Measurements from ENCODE around the gene GSTM1. TPM values are rescaled to one million over a fixed set of nuclear protein-coding genes. Genes with fewer than 3 reads are reported as not detected.
A peak's percentile ranks its signal among the peaks of the same experiment; 100 is the strongest.

The GSTM1 gene
- total and polyA plus RNA-seq, 4 donors: 0.10 to 36.9 TPM; not detected in 2

GRCh38 chr1:109644670-109645069 lies 42.9 kb upstream of the GSTM1 start:
- WGBS, 2 donors: 60% methylated on average over 10 of the region's 10 CpGs; no CpG with 5 or more reads in 1 of the 2 donors
- Histone ChIP-seq H3K4me1 (ENCODE audit: control insufficient read depth in 5 of 5, insufficient read depth in 5 of 5, low read length in 5 of 5) (peaks cover 0 to 9% (median 3%) of the 10 kb centered on the region in 5 donors), H3K9me3 (ENCODE audit: control insufficient read depth in 4 of 4, insufficient read depth in 3 of 4, low read length in 3 of 4) (no peaks in the 10 kb centered on the region), H3K27ac (ENCODE audit: low read depth in 1 of 2, low read length in 1 of 2) (no peak overlapping the region), H3K9ac (ENCODE audit: insufficient read depth in 1 of 2, low read length in 2 of 2) (no peak overlapping the region), H3K4me3 (no peak overlapping the region), H3K27me3 (ENCODE audit: control insufficient read depth in 3 of 3, insufficient read depth in 3 of 3, low read length in 2 of 3) (no peaks in the 10 kb centered on the region), H3K36me3 (ENCODE audit: control insufficient read depth in 4 of 4, insufficient read depth in 4 of 4, low read length in 4 of 4) (no peaks in the 10 kb centered on the region)
- ATAC-seq (ENCODE audit: insufficient read depth, low FRiP score) (no peak), DNase-seq (peak in 2 of 3 donors; percentile 83 to 84)
- TF ChIP-seq, protein P1, sequence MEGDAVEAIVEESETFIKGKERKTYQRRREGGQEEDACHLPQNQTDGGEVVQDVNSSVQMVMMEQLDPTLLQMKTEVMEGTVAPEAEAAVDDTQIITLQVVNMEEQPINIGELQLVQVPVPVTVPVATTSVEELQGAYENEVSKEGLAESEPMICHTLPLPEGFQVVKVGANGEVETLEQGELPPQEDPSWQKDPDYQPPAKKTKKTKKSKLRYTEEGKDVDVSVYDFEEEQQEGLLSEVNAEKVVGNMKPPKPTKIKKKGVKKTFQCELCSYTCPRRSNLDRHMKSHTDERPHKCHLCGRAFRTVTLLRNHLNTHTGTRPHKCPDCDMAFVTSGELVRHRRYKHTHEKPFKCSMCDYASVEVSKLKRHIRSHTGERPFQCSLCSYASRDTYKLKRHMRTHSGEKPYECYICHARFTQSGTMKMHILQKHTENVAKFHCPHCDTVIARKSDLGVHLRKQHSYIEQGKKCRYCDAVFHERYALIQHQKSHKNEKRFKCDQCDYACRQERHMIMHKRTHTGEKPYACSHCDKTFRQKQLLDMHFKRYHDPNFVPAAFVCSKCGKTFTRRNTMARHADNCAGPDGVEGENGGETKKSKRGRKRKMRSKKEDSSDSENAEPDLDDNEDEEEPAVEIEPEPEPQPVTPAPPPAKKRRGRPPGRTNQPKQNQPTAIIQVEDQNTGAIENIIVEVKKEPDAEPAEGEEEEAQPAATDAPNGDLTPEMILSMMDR (IDR thresholded peaks at IDR 0.05; ENCODE audit: control extremely low read depth, extremely low read depth): no peak

DNA sequence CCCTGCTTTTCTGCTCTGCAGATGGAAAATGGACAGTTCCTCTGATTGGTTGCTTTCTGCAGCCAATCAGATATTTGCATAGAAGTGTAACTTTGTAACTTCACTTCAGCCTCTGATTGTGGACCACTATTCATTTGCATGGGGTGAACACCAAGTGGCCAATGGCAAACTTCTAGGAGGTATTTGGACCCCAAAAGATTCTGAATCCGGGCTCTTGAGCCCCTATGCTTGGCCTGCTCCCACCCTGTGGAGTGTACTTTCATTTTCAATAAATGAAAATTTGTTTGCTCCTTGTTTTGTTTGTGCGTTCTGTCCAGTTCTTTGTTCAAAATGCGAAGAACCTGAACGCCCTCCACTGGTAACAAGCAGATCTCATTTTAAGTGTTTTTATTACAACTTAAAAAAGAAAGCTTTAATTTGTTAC lies 38.1 kb upstream of the GSTM1 start:
- ATAC-seq (ENCODE audit: insufficient read depth, low FRiP score) (no peak), DNase-seq (peak in 2 of 3 donors; percentile 59 to 71)
- TF ChIP-seq, protein P1 (IDR thresholded peaks at IDR 0.05; ENCODE audit: control extremely low read depth, extremely low read depth): no peak
- H3K27me3 ChIP-seq (ENCODE audit: control insufficient read depth in 3 of 3, insufficient read depth in 3 of 3, low read length in 2 of 3): no peaks in the 10 kb centered on the region
- H3K9ac ChIP-seq (ENCODE audit: insufficient read depth in 1 of 2, low read length in 2 of 2): no peak overlapping the region
- H3K4me1 ChIP-seq (ENCODE audit: control insufficient read depth in 5 of 5, insufficient read depth in 5 of 5, low read length in 5 of 5): peaks cover 0 to 8% (median 0%) of the 10 kb centered on the region in 5 donors
- no peaks in the 10 kb centered on the region for H3K9me3 ChIP-seq (ENCODE audit: control insufficient read depth in 4 of 4, insufficient read depth in 3 of 4, low read length in 3 of 4)
- H3K4me3 ChIP-seq: no peak overlapping the region
- no peak overlapping the region for H3K27ac ChIP-seq (ENCODE audit: low read depth in 1 of 2, low read length in 1 of 2)
- no peaks in the 10 kb centered on the region for H3K36me3 ChIP-seq (ENCODE audit: control insufficient read depth in 4 of 4, insufficient read depth in 4 of 4, low read length in 4 of 4)
- 73 to 76% methylated on average over 4 of the region's 4 CpGs for WGBS, 2 donors

DNA sequence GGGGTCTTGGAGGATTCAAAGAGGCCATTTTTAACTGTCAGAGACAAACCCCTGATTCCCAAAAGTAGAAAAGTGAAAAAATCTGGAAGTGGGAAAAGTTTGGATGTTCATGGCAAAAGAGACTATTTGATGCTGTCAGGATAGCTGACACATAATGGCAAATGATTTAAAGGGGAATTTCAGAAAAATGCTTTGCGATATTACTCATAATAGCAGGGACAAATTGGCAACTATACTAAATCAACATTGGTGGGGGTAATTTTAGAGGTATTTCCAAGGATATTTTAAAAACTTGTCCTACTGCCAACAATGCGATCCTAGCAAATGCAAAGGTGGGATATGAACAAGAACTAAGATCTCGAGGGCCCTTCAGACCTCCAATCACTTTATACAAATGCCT lies 37.0 kb upstream of the GSTM1 start:
- 70 to 88% methylated on average over 3 of the region's 3 CpGs for WGBS, 2 donors
- ATAC-seq (ENCODE audit: insufficient read depth, low FRiP score): no peak
- H3K27ac ChIP-seq (ENCODE audit: low read depth in 1 of 2, low read length in 1 of 2): no peak overlapping the region
- H3K4me3 ChIP-seq: no peak overlapping the region
- no peaks in the 10 kb centered on the region for H3K27me3 ChIP-seq (ENCODE audit: control insufficient read depth in 3 of 3, insufficient read depth in 3 of 3, low read length in 2 of 3)
- H3K9ac ChIP-seq (ENCODE audit: insufficient read depth in 1 of 2, low read length in 2 of 2): no peak overlapping the region
- DNase-seq: no peak
- H3K4me1 ChIP-seq (ENCODE audit: control insufficient read depth in 5 of 5, insufficient read depth in 5 of 5, low read length in 5 of 5): peaks cover 0 to 7% (median 0%) of the 10 kb centered on the region in 5 donors
- TF ChIP-seq, protein P1 (IDR thresholded peaks at IDR 0.05; ENCODE audit: control extremely low read depth, extremely low read depth): no peak
- H3K9me3 ChIP-seq (ENCODE audit: control insufficient read depth in 4 of 4, insufficient read depth in 3 of 4, low read length in 3 of 4): no peaks in the 10 kb centered on the region
- no peaks in the 10 kb centered on the region for H3K36me3 ChIP-seq (ENCODE audit: control insufficient read depth in 4 of 4, insufficient read depth in 4 of 4, low read length in 4 of 4)

DNA sequence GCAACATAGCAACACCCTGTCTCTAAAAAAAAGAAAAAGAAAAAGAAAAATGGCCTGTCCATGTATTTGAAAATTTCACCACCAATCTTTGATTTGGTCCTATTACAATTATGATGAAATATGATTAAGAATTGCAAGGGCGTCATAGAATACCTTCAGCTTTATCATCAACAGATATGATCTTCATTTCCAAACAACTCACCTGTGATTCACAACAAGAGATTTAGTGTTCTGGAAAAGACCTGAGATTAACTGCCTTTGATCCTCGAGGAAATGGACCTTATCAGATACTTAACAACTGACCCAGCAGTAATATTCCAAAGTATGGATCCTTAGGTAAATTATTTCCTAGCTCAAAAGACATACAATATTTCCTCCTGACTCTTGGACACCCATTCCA lies 35.2 kb upstream of the GSTM1 start:
- no peak for ATAC-seq (ENCODE audit: insufficient read depth, low FRiP score)
- DNase-seq: no peak
- Histone ChIP-seq H3K27ac (ENCODE audit: low read depth in 1 of 2, low read length in 1 of 2) (no peak overlapping the region), H3K4me3 (no peak overlapping the region), H3K4me1 (ENCODE audit: control insufficient read depth in 5 of 5, insufficient read depth in 5 of 5, low read length in 5 of 5) (peaks cover 0 to 8% (median 0%) of the 10 kb centered on the region in 5 donors), H3K9ac (ENCODE audit: insufficient read depth in 1 of 2, low read length in 2 of 2) (no peak overlapping the region), H3K36me3 (ENCODE audit: control insufficient read depth in 4 of 4, insufficient read depth in 4 of 4, low read length in 4 of 4) (no peaks in the 10 kb centered on the region), H3K9me3 (ENCODE audit: control insufficient read depth in 4 of 4, insufficient read depth in 3 of 4, low read length in 3 of 4) (no peaks in the 10 kb centered on the region), H3K27me3 (ENCODE audit: control insufficient read depth in 3 of 3, insufficient read depth in 3 of 3, low read length in 2 of 3) (no peaks in the 10 kb centered on the region)
- 72 to 82% methylated on average over 2 of the region's 2 CpGs for WGBS, 2 donors
- TF ChIP-seq, protein P1 (IDR thresholded peaks at IDR 0.05; ENCODE audit: control extremely low read depth, extremely low read depth): no peak

Measured in lung (tissue), 12 donors.